Activated CD4-positive, CD25-positive, alpha-beta regulatory T cell (primary cell): ENCODE data around the gene LRRC59.
"Not testable (repeated sequence)": the region's sequence is repeated elsewhere in the genome, so short reads cannot be mapped to it uniquely, and the experiment has no call there.

Experiments used
- DNase-seq, 4 experiments: peaks; one replicate each; lab custom pipeline; 2025; lab: John Stamatoyannopoulos, UW

Gene LRRC59

GRCh38 chr17:50424996-50425681 lies 27.8 kb upstream of the LRRC59 start:
- DNase-seq, result no peak

GRCh38 chr17:50424246-50424995 lies 27.1 kb upstream of the LRRC59 start:
- DNase-seq, result no peak

DNA sequence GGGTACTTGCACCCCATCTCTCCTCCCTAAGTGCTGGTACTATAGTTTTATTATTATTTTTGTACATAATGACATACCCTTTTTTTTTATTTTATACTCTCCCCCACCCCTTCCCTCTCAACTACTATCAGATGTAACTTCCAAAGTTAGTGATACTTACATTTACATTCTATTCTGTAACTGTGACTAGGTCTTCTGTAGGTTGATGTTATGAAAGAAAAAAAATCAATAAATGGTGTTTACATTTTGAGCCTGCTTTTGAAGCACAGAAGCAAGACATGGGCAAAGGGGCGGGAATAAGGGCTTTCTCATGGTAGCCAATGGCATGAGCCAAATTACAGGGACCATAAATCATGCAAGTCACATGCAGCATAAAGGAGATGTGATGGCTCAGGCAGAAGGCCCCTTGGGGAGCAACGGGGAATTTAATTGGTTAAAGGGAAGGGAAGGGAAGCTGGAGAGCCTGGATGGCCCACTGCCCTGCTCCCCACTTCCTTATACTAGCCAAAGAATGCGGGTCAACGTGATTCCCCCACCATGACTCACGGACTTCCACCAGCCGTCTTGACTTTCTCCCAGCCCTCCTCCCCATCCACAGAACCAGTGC lies 26.3 kb upstream of the LRRC59 start:
- no peak for DNase-seq

GRCh38 chr17:50422738-50423137 lies 25.4 kb upstream of the LRRC59 start:
- DNase-seq, result no peak

- no peak for DNase-seq
Observed at GRCh38 chr17:50421308-50422051, 24.2 kb upstream of the LRRC59 start.

DNA sequence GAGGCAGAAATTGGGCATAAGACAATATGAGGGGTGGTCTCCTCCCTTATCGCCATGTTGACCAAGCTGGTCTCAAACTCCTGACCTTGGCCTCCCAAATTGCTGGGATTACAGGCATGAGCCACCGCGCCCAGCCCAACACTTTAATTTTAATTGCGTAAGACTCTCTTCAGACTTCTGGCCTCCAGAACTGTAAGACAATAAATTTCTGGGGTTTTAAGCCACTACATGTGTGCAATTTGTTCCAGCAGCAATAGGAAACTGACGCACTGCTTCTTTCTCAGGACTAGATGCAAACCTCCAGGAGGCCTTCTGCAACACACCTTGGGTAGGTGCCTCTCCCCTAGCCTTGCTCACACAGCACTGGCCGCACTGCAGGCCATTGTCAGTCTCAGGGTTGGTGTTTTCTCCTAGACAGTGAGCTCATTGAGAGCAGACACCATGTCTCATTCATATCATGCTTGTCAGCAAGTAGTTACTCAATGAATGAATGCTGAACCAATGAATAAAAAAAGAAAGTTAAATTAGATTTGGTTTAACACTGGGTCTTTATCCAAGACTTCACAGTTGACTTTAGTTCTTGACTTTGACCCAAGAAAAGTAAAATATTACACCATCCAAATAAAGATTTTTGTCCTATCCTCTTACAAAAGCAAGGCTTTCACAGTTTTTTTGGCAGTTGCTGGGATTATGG lies 23.2 kb upstream of the LRRC59 start:
- DNase-seq, result no peak

GRCh38 chr17:50419577-50419976 lies 22.3 kb upstream of the LRRC59 start:
- DNase-seq, result not testable (repeated sequence)

DNA sequence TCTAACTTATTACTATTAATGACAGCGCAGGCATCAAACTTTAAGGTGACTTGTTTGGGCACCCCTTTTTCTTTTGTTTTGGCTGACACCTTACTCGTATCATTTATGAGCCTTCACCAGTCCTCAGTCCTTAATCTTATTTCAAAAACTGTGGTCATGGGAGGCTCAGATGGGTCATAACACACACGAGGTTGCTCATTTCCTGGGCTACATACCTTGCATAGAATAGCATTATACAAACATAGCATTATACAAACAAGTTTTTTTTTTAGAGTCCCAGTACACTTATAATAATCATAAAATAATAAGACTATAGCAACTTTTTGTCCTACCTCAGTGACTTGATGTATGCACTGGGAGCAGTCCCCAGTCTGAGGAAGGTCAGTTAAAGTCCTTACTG lies 17.5 kb upstream of the LRRC59 start:
- DNase-seq, result no peak

GRCh38 chr17:50412188-50412732 lies 14.9 kb upstream of the LRRC59 start:
- no peak for DNase-seq

DNA sequence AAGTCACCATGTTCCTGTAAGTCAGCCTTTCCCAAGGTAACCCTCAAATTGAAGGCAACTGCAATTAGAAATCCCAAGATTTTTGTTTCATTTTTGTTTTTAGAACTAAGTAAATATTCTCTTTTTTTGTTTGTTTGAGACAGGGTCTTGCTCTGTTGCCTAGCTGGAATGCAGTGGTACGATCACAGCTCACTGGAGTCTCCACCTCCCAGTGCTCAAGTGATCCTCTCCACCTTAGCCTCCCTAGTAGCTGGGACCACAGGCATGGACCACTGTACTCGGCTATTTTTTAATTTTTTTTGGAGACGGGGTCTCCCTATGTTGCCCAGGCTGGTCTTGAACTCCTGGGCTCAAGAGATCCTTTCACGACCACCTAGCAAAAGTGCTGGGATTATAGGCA lies 10.6 kb upstream of the LRRC59 start:
- no peak for DNase-seq

DNA sequence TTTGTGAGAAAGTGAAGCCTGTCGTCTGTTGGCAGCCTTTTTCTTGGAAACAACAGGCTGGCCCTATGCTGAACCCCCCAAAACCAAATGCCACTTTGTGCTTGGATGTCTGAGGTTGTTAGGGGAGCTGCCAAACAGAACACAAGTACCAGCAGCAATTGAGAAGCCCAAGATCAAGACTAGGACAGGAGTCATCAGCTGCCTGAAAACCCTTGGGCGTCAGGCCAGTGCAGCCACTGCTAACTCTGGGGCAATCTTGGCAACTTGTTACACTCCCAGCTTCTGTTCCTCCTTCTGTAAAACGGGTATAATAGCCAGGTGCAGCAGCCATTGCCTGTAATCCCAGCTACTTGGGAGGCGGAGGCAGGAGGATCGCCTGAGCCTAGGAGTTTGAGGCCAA lies 9.3 kb upstream of the LRRC59 start:
- DNase-seq, result no peak

GRCh38 chr17:50405351-50405750 lies 8.0 kb upstream of the LRRC59 start:
- DNase-seq, result not testable (repeated sequence)

GRCh38 chr17:50399591-50399990 lies 2.3 kb upstream of the LRRC59 start:
- not testable (repeated sequence) for DNase-seq

- DNase-seq, result not testable (repeated sequence)
Observed at GRCh38 chr17:50398672-50399071, 1.3 kb upstream of the LRRC59 start.

GRCh38 chr17:50397919-50398285 lies 579 bp upstream of the LRRC59 start:
- no peak for DNase-seq

GRCh38 chr17:50396261-50397110 lies 837 bp downstream of the LRRC59 start:
- DNase-seq, result no peak

DNA sequence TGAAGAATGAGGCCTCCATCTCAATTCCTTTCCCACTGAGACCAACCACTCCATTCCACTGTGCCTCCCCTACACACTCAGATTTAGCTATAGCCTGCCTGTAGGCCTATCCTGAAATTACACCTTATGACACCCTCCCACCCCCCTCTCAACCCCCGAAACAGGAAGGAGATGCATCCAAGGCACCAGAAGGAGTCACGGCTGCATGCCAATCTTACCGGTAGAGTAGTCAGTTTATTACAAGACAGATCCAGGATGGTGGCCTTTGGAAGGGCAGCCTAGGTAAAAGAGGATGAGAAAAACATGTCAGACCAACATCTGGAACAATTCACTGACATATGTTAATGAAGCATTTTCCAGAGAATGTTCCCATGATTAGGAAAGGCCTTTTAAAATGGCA lies 2.6 kb downstream of the LRRC59 start:
- DNase-seq, result no peak

DNA sequence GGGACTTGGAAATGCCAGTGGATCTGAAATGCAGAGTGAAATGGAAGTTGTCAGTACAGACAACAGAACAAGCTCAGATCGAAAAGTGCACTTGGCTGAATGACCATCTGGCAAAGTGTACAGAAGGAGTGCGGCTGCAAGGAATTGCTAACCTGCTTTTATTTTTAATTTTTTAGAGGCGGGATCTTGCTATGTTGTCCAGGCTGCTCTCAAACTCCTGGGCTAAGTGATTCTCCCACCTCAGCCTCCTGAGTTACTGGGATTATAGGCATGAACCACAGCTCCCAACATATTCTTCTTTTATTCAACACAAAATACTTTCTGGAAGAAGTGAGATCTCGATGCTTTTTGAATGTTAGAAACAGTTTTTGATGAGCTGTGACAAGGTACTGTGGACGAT lies 3.6 kb downstream of the LRRC59 start:
- DNase-seq, result no peak

DNA sequence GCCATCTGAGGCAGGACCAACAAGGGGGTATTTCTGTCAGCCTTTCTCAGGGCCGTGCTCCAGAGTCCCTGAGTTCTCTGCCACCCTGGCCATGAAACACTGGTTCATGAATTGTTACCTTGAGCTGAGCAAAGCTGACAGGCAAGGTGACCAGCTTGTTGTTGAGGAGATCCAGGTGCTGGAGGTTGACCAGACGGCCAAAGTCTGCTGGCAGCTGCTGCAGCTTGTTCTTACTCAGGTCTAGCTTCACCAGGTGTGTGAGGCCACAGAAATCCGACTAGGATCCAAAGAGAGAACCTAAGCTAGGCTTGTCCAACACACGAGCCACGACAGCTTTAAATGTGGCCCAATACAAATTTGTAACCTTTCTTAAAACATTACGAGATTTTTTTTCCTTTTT lies 4.7 kb downstream of the LRRC59 start:
- no peak for DNase-seq

GRCh38 chr17:50389534-50389933 lies 7.8 kb downstream of the LRRC59 start:
- no peak for DNase-seq

- DNase-seq, result no peak
Observed at GRCh38 chr17:50388728-50389127, 8.6 kb downstream of the LRRC59 start.
